A673 (cell line): ENCODE results near the gene DMKN.

Source experiments
- CTCF ChIP-seq: fragments of 300-800, 200-600 bp; sonication (generic); conservative IDR thresholded peaks from 2 replicates; pipeline ENCODE4 v1.5.1; 2017; ENCODE audit warnings: low read depth, mild to moderate bottlenecking, antibody characterized with exemption, low read length, moderate library complexity, mixed read lengths
- EZH2 ChIP-seq: fragments of 200-600 bp; sonication (generic); IDR thresholded peaks from 2 replicates; pipeline ENCODE4 v1.6.1; 2017; ENCODE audit warnings: borderline replicate concordance, low read depth, mild to moderate bottlenecking, mixed read lengths, antibody characterized with exemption, low read length; ENCODE audit not compliant: poor library complexity, severe bottlenecking

GRCh38 chr19:35519291-35519690 is 5.8 kb upstream of the DMKN start:
- TF ChIP-seq CTCF, result no peak
- no peak for TF ChIP-seq EZH2
